ENCODE results near the gene CLCN6. TPM values are rescaled to one million over a fixed set of nuclear protein-coding genes. Genes with fewer than 3 reads are reported as not detected.
A peak's percentile ranks its signal among the peaks of the same experiment; 100 is the strongest.

The CLCN6 gene
- total and polyA plus RNA-seq, 2 of the 13 experiments (the other 11 are each of a cell fraction or from before 2014, with no cell fraction given): 14.9 to 19.3 TPM

GRCh38 chr1:11858968-11859871, 53.2 kb downstream of the CLCN6 start (continued):
- peak; percentile 77; the same call in 1 of the 2 replicates for TF ChIP-seq ZNF281 (CRISPR knock-in tag; IDR thresholded peaks at IDR 0.05; ENCODE audit: borderline replicate concordance)
- peak; percentile 85 for TF ChIP-seq ARID5B (CRISPR knock-in tag; IDR thresholded peaks at IDR 0.05)
- peak; percentile 43; the same call in 1 of the 2 replicates for TF ChIP-seq ZNF484 (CRISPR knock-in tag; IDR thresholded peaks at IDR 0.05; ENCODE audit: borderline replicate concordance, low read depth)
- TF ChIP-seq ZNF670 (CRISPR knock-in tag; IDR thresholded peaks at IDR 0.05; ENCODE audit: borderline replicate concordance): 0 out of 2 replicates have a peak, but pooled peaks have one; percentile 50
- TF ChIP-seq ZNF841 (CRISPR knock-in tag; IDR thresholded peaks at IDR 0.05; ENCODE audit: borderline replicate concordance): peak; percentile 92; the same call in 1 of the 2 replicates
- TF ChIP-seq ZSCAN12 (CRISPR knock-in tag; IDR thresholded peaks at IDR 0.05): peak; percentile 99
- TF ChIP-seq ZBTB40 (IDR thresholded peaks at IDR 0.05): no peak
- peak; percentile 79 for TF ChIP-seq ZBTB40 (CRISPR knock-in tag; IDR thresholded peaks at IDR 0.05)
- TF ChIP-seq ZBTB43 (CRISPR knock-in tag; conservative IDR thresholded peaks at IDR 0.05): peak; percentile 95
- peak; percentile 69 for TF ChIP-seq FOXA3 (CRISPR knock-in tag; IDR thresholded peaks at IDR 0.05)

Data from HepG2 (cell line).